ENCODE measurements around the gene PPIF. TPM values are rescaled to one million over a fixed set of nuclear protein-coding genes. Genes with fewer than 3 reads are reported as not detected.
A peak's percentile ranks its signal among the peaks of the same experiment; 100 is the strongest.

Gene PPIF
- total RNA-seq, 2 donors from 2014 or later: 30.6 to 69.1 TPM

DNA sequence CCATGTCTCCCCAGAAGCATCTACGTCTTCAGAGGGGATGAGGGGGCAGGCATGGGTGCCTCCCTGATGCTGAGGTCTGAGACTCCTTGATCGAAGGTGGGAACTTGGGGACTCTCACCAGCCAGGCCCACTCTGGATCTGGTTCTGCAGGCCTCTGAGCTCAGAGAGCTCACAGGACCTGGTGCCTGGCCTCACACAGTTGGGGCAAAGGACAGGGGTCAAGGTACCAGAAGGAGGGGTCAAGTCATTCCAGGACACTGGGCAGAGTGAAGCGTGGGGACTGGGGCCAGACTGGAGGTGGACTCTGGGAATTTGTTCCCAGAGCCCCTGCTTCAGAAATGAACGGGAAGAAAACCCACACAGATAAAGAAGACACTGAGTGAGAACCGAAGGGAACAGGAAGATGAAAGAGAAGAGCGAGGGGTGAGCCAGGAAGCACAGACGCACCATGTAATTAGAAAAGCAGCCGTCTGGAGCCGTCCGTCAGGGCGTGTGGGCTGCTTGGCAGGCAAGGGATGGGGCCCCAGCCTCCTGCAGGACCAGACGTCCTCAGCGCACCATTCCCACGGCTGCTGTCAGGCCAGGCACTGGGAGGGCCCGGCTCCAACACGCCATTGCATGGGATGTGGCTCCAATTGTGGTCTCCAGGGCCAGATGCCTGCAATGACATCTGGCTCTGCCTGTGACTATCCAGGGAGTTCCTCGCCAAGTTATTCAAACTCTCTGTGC lies 50.5 kb downstream of the PPIF start:
- H3K27me3 ChIP-seq (replicated peaks; ENCODE audit: insufficient read depth): no peaks in the 10 kb centered on the region
- H3K9me3 ChIP-seq: no peaks in the 10 kb centered on the region
- 68% methylated on average over 16 of the region's 17 CpGs for WGBS
- DNase-seq (ENCODE audit: low spot score): no peak
- no peak for TF ChIP-seq POLR2AphosphoS5 (IDR thresholded peaks at IDR 0.05)
- TF ChIP-seq, protein P1, sequence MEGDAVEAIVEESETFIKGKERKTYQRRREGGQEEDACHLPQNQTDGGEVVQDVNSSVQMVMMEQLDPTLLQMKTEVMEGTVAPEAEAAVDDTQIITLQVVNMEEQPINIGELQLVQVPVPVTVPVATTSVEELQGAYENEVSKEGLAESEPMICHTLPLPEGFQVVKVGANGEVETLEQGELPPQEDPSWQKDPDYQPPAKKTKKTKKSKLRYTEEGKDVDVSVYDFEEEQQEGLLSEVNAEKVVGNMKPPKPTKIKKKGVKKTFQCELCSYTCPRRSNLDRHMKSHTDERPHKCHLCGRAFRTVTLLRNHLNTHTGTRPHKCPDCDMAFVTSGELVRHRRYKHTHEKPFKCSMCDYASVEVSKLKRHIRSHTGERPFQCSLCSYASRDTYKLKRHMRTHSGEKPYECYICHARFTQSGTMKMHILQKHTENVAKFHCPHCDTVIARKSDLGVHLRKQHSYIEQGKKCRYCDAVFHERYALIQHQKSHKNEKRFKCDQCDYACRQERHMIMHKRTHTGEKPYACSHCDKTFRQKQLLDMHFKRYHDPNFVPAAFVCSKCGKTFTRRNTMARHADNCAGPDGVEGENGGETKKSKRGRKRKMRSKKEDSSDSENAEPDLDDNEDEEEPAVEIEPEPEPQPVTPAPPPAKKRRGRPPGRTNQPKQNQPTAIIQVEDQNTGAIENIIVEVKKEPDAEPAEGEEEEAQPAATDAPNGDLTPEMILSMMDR (IDR thresholded peaks at IDR 0.05): no peak
- TF ChIP-seq POLR2A (IDR thresholded peaks at IDR 0.05): no peak
- peak overlapping the region; percentile 80 to 88 for H3K27ac ChIP-seq
- intact Hi-C loops (cut with DNase I): loop anchor here (2.0 kb wide), 2 partner anchors 15 to 47 kb away; partner anchors contain the start of gene ZCCHC24
- H3K36me3 ChIP-seq: no peaks in the 10 kb centered on the region
- H3K4me3 ChIP-seq: no peak overlapping the region
- peaks cover 27% of the 10 kb centered on the region for H3K4me1 ChIP-seq (replicated peaks)

DNA sequence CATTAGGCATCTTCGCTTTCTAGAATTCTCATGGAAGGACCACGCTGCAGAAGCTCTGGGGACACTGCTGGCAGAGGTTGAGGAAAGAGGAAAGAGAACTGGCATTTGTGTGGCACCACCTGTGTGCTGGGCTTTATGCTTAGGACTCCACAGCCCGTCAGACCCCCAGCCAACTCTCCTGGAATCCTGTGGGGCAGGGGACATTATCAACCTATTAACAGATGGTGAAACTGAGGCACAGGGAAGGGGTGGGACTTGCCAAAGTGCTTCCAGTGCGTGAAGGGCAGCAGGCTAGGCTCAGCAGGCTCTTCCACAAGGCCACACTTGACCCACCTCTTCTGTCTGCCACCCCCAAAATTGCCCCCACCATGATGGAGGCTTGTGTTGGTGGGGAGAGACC lies 51.4 kb downstream of the PPIF start:
- DNase-seq (ENCODE audit: low spot score): no peak
- intact Hi-C loops (cut with DNase I): loop anchor here (2.0 kb wide), 2 partner anchors 16 to 46 kb away; partner anchors contain the start of gene ZCCHC24
- H3K9me3 ChIP-seq: no peaks in the 10 kb centered on the region
- no peaks in the 10 kb centered on the region for H3K27me3 ChIP-seq (replicated peaks; ENCODE audit: insufficient read depth)
- H3K27ac ChIP-seq: peak overlapping the region; percentile 80 to 88
- H3K36me3 ChIP-seq: no peaks in the 10 kb centered on the region
- H3K4me3 ChIP-seq: no peak overlapping the region
- WGBS: 76% methylated on average over 4 of the region's 4 CpGs
- TF ChIP-seq POLR2A (IDR thresholded peaks at IDR 0.05): no peak
- no peak for TF ChIP-seq POLR2AphosphoS5 (IDR thresholded peaks at IDR 0.05)
- TF ChIP-seq, protein P1 (IDR thresholded peaks at IDR 0.05): no peak
- H3K4me1 ChIP-seq (replicated peaks): peaks cover 29% of the 10 kb centered on the region

DNA sequence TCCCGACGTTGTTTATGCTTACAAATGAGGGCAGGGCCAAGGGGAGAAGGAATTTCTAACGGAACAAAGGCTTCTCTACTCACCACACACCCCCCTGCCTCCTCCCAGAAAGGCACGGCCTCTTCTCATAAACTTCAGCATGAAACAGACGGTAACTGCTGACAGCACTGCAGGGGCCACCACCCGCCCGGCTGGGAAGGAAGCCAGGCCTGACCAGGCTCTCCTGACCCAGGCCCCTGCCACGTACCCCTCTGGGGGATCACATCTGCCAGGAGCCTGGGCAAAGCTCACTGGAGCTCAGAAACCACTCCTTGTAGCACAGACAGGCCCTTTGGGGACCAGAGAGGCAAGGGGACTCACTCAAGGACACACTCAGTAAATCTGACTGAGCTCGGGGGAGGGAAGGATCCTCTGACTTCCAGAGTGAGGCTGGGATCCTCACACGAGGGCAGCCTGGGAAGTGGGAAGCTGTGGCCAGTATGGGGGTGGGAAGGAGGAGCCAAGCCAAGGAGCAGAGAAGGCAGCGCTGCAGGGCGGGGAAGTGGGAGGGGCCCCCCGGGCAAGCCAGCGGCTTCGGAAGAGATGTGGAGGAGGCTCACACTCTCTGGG lies 52.1 kb downstream of the PPIF start:
- H3K9me3 ChIP-seq: no peaks in the 10 kb centered on the region
- no peaks in the 10 kb centered on the region for H3K36me3 ChIP-seq
- peaks cover 35% of the 10 kb centered on the region for H3K4me1 ChIP-seq (replicated peaks)
- peak overlapping the region; percentile 80 to 88 for H3K27ac ChIP-seq
- no peaks in the 10 kb centered on the region for H3K27me3 ChIP-seq (replicated peaks; ENCODE audit: insufficient read depth)
- 13% methylated on average over 15 of the region's 15 CpGs for WGBS
- no peak overlapping the region for H3K4me3 ChIP-seq
- TF ChIP-seq, protein P1 (IDR thresholded peaks at IDR 0.05): no peak
- peak; percentile 68 for TF ChIP-seq POLR2AphosphoS5 (IDR thresholded peaks at IDR 0.05)
- intact Hi-C loops (cut with DNase I): loop anchor here (2.0 kb wide), 2 partner anchors 17 to 45 kb away; partner anchors contain the start of gene ZCCHC24
- DNase-seq (ENCODE audit: low spot score): peak; percentile 68

DNA sequence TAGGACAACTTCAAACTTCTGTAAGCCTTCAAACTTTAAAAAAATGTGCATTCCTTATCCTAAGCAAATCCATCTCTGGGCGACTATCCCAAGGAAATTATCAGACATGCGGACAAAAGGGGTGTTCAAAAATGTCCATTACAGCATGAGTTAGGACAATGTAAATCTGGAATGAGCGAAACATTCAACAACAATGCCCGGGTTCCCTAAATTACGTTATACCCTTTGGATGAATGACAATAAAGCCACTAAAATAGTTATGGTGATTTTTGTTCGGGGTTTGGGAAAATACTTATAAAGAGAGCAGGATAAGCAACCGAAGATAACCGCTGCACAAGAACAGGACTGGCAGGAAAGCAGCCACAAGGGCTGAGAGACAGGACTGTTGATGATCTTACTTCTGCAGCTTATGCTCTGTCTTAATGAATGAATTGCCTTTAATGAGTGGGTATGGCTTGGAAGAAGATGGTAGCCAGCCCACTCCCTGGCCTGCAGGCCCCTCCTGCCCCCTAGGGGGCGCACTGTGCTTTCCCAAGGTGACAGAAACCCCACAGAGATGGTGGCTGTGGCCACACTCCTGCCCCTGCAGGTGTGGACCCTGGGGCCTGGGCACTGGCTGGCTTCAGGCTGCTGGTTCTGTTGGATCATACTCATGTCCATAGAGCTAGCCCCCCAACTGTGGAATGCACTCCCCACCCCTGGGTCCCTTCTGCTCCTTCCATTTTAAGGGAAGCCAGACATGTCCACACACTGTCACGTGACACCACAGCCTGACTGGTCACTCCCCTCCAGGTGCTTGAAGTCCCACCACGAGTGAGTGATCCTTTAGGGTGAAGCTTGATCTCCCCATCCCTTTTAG lies 53.1 kb downstream of the PPIF start:
- WGBS: 60% methylated on average over 11 of the region's 11 CpGs
- H3K27ac ChIP-seq: peak overlapping the region; percentile 80 to 88
- H3K27me3 ChIP-seq (replicated peaks; ENCODE audit: insufficient read depth): no peaks in the 10 kb centered on the region
- peaks cover 41% of the 10 kb centered on the region for H3K4me1 ChIP-seq (replicated peaks)
- TF ChIP-seq POLR2A (IDR thresholded peaks at IDR 0.05) (no peak), POLR2AphosphoS5 (IDR thresholded peaks at IDR 0.05) (no peak)
- TF ChIP-seq, protein P1 (IDR thresholded peaks at IDR 0.05): peak in 3 of 4 experiments; percentile 29 to 48 (median 46)
- intact Hi-C loops (cut with DNase I): no loop called here
- DNase-seq (ENCODE audit: low spot score): no peak
- no peaks in the 10 kb centered on the region for H3K9me3 ChIP-seq
- no peak overlapping the region for H3K4me3 ChIP-seq
- H3K36me3 ChIP-seq: no peaks in the 10 kb centered on the region
